ENCODE data around the gene SMG9. TPM values are rescaled to one million over a fixed set of nuclear protein-coding genes. Genes with fewer than 3 reads are reported as not detected.
"Not testable (repeated sequence)": the region's sequence is repeated elsewhere in the genome, so short reads cannot be mapped to it uniquely, and the experiment has no call there.

The SMG9 gene
- total and polyA plus RNA-seq, 2 donors (not counting 1 experiment from before 2014, with no cell fraction given): 6.0 to 6.1 TPM

GRCh38 chr19:43684326-43684725, 70.4 kb downstream of the SMG9 start:
- Histone ChIP-seq H2AFZ (ENCODE audit: low read length) (no peak overlapping the region), H4K20me1 (ENCODE audit: control insufficient read depth, extremely low read depth, insufficient read depth, low read length) (no peaks in the 10 kb centered on the region), H3K9ac (ENCODE audit: insufficient read depth, low read length) (no peak overlapping the region), H3K27ac (ENCODE audit: insufficient read depth, low read length) (no peak overlapping the region), H3K27me3 (ENCODE audit: control insufficient read depth, insufficient read depth, low read length) (no peaks in the 10 kb centered on the region), H3K79me2 (ENCODE audit: control insufficient read depth, insufficient read depth, low read length) (no peaks in the 10 kb centered on the region), H3K4me1 (ENCODE audit: control insufficient read depth, extremely low read depth, insufficient read depth, low read length) (no peaks in the 10 kb centered on the region), H3K9me3 (ENCODE audit: control insufficient read depth, insufficient read depth, low read depth, low read length) (no peaks in the 10 kb centered on the region), H3K4me2 (ENCODE audit: extremely low read depth, insufficient read depth, low read length) (no peak overlapping the region), H3K4me3 (replicated peaks in 1 of 4; ENCODE audit: control extremely low read depth in 1 of 4, insufficient read depth in 1 of 4, low read depth in 3 of 4, low read length in 4 of 4) (no peak overlapping the region), H3K36me3 (ENCODE audit: control insufficient read depth, insufficient read depth, low read length) (no peaks in the 10 kb centered on the region)
- TF ChIP-seq CTCF (conservative IDR thresholded peaks at IDR 0.05 in 1 of 2, IDR thresholded peaks at IDR 0.05 in 1 of 2; ENCODE audit: low read depth in 1 of 2, low read length in 2 of 2) (no peak), EZH2 (IDR thresholded peaks at IDR 0.05; ENCODE audit: low read length, missing control alignments) (no peak)
- DNase-seq (ENCODE audit: low read depth in 2 of 2): no peak

GRCh38 chr19:43683905-43684304, 70.9 kb downstream of the SMG9 start:
- no peak for TF ChIP-seq CTCF (conservative IDR thresholded peaks at IDR 0.05 in 1 of 2, IDR thresholded peaks at IDR 0.05 in 1 of 2; ENCODE audit: low read depth in 1 of 2, low read length in 2 of 2)
- no peak for TF ChIP-seq EZH2 (IDR thresholded peaks at IDR 0.05; ENCODE audit: low read length, missing control alignments)

GRCh38 chr19:43682824-43683661, 71.7 kb downstream of the SMG9 start:
- no peak for TF ChIP-seq EZH2 (IDR thresholded peaks at IDR 0.05; ENCODE audit: low read length, missing control alignments)
- TF ChIP-seq CTCF (conservative IDR thresholded peaks at IDR 0.05 in 1 of 2, IDR thresholded peaks at IDR 0.05 in 1 of 2; ENCODE audit: low read depth in 1 of 2, low read length in 2 of 2): no peak
- H3K4me2 ChIP-seq (ENCODE audit: extremely low read depth, insufficient read depth, low read length): no peak overlapping the region
- no peaks in the 10 kb centered on the region for H3K79me2 ChIP-seq (ENCODE audit: control insufficient read depth, insufficient read depth, low read length)
- H3K27ac ChIP-seq (ENCODE audit: insufficient read depth, low read length): no peak overlapping the region
- no peak overlapping the region for H3K9ac ChIP-seq (ENCODE audit: insufficient read depth, low read length)
- no peaks in the 10 kb centered on the region for H3K27me3 ChIP-seq (ENCODE audit: control insufficient read depth, insufficient read depth, low read length)
- no peak overlapping the region for H3K4me3 ChIP-seq (replicated peaks in 1 of 4; ENCODE audit: control extremely low read depth in 1 of 4, insufficient read depth in 1 of 4, low read depth in 3 of 4, low read length in 4 of 4)
- H2AFZ ChIP-seq (ENCODE audit: low read length): no peak overlapping the region
- no peaks in the 10 kb centered on the region for H3K9me3 ChIP-seq (ENCODE audit: control insufficient read depth, insufficient read depth, low read depth, low read length)
- no peaks in the 10 kb centered on the region for H3K36me3 ChIP-seq (ENCODE audit: control insufficient read depth, insufficient read depth, low read length)
- no peaks in the 10 kb centered on the region for H3K4me1 ChIP-seq (ENCODE audit: control insufficient read depth, extremely low read depth, insufficient read depth, low read length)
- DNase-seq (ENCODE audit: low read depth in 2 of 2): no peak
- no peaks in the 10 kb centered on the region for H4K20me1 ChIP-seq (ENCODE audit: control insufficient read depth, extremely low read depth, insufficient read depth, low read length)

More at GRCh38 chr19:43683905-43684304, 70.9 kb downstream of the SMG9 start:
- Histone ChIP-seq H3K9ac (ENCODE audit: insufficient read depth, low read length) (no peak overlapping the region), H3K36me3 (ENCODE audit: control insufficient read depth, insufficient read depth, low read length) (no peaks in the 10 kb centered on the region), H3K4me3 (replicated peaks in 1 of 4; ENCODE audit: control extremely low read depth in 1 of 4, insufficient read depth in 1 of 4, low read depth in 3 of 4, low read length in 4 of 4) (no peak overlapping the region), H3K27me3 (ENCODE audit: control insufficient read depth, insufficient read depth, low read length) (no peaks in the 10 kb centered on the region), H3K27ac (ENCODE audit: insufficient read depth, low read length) (no peak overlapping the region), H4K20me1 (ENCODE audit: control insufficient read depth, extremely low read depth, insufficient read depth, low read length) (no peaks in the 10 kb centered on the region), H3K4me2 (ENCODE audit: extremely low read depth, insufficient read depth, low read length) (no peak overlapping the region), H3K79me2 (ENCODE audit: control insufficient read depth, insufficient read depth, low read length) (no peaks in the 10 kb centered on the region), H3K4me1 (ENCODE audit: control insufficient read depth, extremely low read depth, insufficient read depth, low read length) (no peaks in the 10 kb centered on the region), H2AFZ (ENCODE audit: low read length) (no peak overlapping the region), H3K9me3 (ENCODE audit: control insufficient read depth, insufficient read depth, low read depth, low read length) (no peaks in the 10 kb centered on the region)
- DNase-seq (ENCODE audit: low read depth in 2 of 2): no peak

- not testable (repeated sequence) for DNase-seq (ENCODE audit: low read depth in 2 of 2); H3K9me3 ChIP-seq (ENCODE audit: control insufficient read depth, insufficient read depth, low read depth, low read length); H4K20me1 ChIP-seq (ENCODE audit: control insufficient read depth, extremely low read depth, insufficient read depth, low read length); H3K27ac ChIP-seq (ENCODE audit: insufficient read depth, low read length); H3K9ac ChIP-seq (ENCODE audit: insufficient read depth, low read length); H3K4me3 ChIP-seq (replicated peaks in 1 of 4; ENCODE audit: control extremely low read depth in 1 of 4, insufficient read depth in 1 of 4, low read depth in 3 of 4, low read length in 4 of 4); H2AFZ ChIP-seq (ENCODE audit: low read length); H3K4me1 ChIP-seq (ENCODE audit: control insufficient read depth, extremely low read depth, insufficient read depth, low read length); H3K36me3 ChIP-seq (ENCODE audit: control insufficient read depth, insufficient read depth, low read length); H3K4me2 ChIP-seq (ENCODE audit: extremely low read depth, insufficient read depth, low read length); H3K27me3 ChIP-seq (ENCODE audit: control insufficient read depth, insufficient read depth, low read length); H3K79me2 ChIP-seq (ENCODE audit: control insufficient read depth, insufficient read depth, low read length)
These were observed 72.5 kb downstream of the SMG9 start for GRCh38 chr19:43682269-43682668.

Data from fibroblast of lung (primary cell).